Urinary bladder (tissue), 4 donors: ENCODE measurements around the gene ITGB6. TPM values are rescaled to one million over a fixed set of nuclear protein-coding genes. Genes with fewer than 3 reads are reported as not detected.

Experiments used
- DNase-seq: peaks from one replicate; pipeline ENCODE4 v3.0.0-alpha.2; 2015; ENCODE audit errors: extremely low spot score
- H3K27ac ChIP-seq: one replicate; pipeline ENCODE4 v1.5.1; 2013; ENCODE audit warnings: low read depth, mild to moderate bottlenecking, moderate library complexity
- H3K36me3 ChIP-seq: one replicate; pipeline ENCODE4 v1.6.1; 2013; ENCODE audit warnings: mild to moderate bottlenecking, moderate library complexity; ENCODE audit not compliant: insufficient read depth
- H3K4me1 ChIP-seq: one replicate; pipeline ENCODE4 v1.6.1; 2013; ENCODE audit warnings: mild to moderate bottlenecking, moderate library complexity; ENCODE audit not compliant: insufficient read depth
- H3K4me3 ChIP-seq: one replicate; pipeline ENCODE4 v1.5.1; 2013; ENCODE audit warnings: low read depth, low read length
- WGBS: extraction: QIAGEN DNeasy Blood & Tissue Kit; methylation state at CpG from one replicate; pipeline ENCODE4 v1.1.7; 2013; 5-methylcytosine and 5-hydroxymethylcytosine counted together
- polyA plus RNA-seq: library from polyadenylated mRNA; stranded (reverse); fragments of 200-250 nt; gene quantifications from one replicate; pipeline ENCODE4 v1.2.3, GENCODE V29; 2013
- total RNA-seq: library from RNA; depleted of rRNA; stranded (reverse); fragments of >200 nt; gene quantifications from one replicate; pipeline ENCODE4 v1.2.3, GENCODE V29; 2014
- donor health status: healthy with polysubstance abuse.
- donor health status: healthy.

ITGB6 gene
- total and polyA plus RNA-seq, 2 donors = 4.6 to 25.2 TPM

- Histone ChIP-seq H3K4me1 (no peaks in the 10 kb centered on the region), H3K4me3 (no peak overlapping the region), H3K36me3 (no peaks in the 10 kb centered on the region), H3K27ac (no peak overlapping the region)
- no peak for DNase-seq
- 92% methylated on average over 1 of the region's 1 CpG for WGBS
Observed at GRCh38 chr2:160064916-160065315, 135.2 kb downstream of the ITGB6 start.

DNA sequence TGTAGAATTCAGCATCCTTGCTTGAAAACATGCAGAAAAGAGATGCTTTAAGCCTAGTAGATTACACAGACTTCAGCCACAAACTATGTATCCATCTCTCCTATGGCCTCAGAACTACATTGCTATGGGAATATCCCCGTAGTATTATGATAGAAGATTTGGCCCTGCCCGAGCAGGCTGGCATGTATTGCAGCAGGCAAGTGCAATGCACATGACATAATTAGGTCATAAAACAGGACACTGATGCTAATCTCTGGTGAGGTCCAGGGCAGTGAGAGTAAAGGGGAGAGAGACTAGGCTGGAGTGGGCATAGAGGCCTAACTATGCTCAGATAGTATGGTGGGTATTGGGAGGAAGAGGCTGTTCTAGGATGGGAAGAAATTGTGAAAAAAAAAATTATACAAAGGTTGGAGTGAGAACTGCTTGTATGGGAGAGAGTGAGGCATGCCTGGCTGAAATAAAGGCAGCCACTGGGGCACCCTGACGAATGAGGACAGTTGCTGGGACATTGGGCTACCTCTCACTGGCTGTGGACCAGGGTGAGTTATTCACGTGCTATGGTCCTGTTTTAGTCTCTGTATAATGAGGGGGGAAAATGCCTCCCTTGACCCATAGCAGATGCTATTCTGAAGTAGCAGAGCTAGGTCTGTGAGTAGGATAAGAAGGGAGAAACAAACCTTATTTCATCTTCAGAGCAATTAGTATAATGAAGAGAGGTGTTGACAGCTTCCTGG is 136.0 kb downstream of the ITGB6 start:
- 83% methylated on average over 4 of the region's 4 CpGs for WGBS

DNA sequence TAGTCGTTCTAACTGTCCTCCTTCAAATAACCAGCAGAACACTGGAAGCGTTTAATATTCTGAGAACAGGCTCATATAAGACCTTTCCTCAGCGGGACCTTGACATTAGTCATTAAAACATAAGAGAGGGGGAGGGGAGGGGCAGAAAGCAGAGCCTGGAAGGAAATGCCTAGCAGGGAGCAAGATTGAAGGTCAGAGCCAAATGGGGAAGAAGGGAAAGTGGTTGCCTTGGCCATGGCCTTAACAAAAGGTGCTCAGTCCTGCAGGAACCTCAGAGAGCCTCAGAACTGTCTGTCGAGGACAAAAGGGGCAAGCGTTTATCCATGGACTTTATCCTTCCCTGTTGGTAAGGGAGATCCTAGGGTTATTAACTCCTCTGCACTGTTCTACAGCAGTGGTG is 136.8 kb downstream of the ITGB6 start:
- DNase-seq = no peak
- H3K4me3 ChIP-seq = no peak overlapping the region
- no peaks in the 10 kb centered on the region for H3K4me1 ChIP-seq
- 50% methylated on average over 5 of the region's 5 CpGs for WGBS
- no peak overlapping the region for H3K27ac ChIP-seq
- no peaks in the 10 kb centered on the region for H3K36me3 ChIP-seq

More for the DNA sequence above, 136.0 kb downstream of the ITGB6 start:
- Histone ChIP-seq H3K4me3 (no peak overlapping the region), H3K36me3 (no peaks in the 10 kb centered on the region), H3K4me1 (no peaks in the 10 kb centered on the region), H3K27ac (no peak overlapping the region)
- no peak for DNase-seq

DNA sequence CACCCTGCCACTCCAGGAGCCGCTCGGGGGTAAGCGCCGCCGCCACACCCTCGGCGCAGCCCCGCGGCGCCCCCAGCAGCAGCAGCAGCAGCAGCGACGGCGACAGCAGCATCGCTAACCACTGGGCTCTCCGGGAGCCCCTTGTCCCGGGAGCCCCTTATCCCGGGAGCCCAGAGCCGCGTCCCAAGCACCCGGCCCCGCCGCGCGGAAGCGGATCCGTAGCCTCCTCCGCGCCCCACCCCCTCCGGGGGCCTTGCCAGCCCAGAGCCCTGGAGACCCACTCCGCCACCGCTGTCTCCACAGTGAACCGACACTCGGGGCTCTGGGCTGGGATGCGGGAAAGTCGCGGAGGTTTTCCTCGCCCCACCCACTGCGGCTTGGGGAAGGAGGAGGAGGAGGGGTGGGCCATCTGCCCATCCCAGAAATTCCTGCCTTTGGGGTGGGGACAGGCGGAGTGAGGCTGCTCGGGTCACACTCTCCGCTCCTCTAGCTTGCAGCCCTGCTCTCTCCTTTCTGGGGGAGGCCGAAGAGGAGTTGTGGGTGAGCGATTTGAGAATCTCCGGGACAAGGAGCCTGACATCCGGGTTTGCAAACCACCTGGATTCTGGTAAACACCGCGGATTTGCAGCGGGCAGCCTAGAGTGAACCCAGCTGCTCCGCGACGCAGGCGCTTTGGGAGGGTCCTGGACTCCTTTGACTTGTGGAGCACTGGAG is 137.6 kb downstream of the ITGB6 start, which contains the start of gene PLA2R1:
Gene PLA2R1, minus strand, starts transcription at position 324 of the 714 bp plus-strand sequence. Its CDS starts 212 bp downstream, at position 112.
- DNase-seq = no peak
- Histone ChIP-seq H3K4me3 (peak within 1 kb of the TSS; percentile 86), H3K27ac (no peak within 1 kb of the TSS), H3K4me1 (no peaks in the 10 kb centered on the region), H3K36me3 (no peaks in the 10 kb centered on the region)
- under 1% methylated on average over 52 of the region's 52 CpGs for WGBS

DNA sequence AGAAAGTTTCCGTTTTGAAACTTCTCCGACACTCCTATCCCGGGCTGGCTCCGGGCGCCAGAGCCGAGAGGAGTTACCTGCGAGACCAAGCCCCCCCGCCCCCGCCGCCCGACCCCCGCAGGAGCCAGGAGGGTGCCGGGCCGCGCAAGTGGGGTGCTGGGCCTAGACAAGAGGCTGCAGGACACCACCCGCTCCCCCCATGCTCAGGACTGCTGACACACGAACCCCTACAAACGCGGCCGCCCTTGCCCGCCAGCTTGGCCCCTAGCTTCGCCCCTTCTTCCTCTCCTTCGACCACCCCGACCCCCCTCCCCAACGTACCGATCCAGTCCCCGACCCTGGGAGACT is 138.2 kb downstream of the ITGB6 start:
- Histone ChIP-seq H3K36me3 (no peaks in the 10 kb centered on the region), H3K27ac (no peak overlapping the region), H3K4me1 (no peaks in the 10 kb centered on the region), H3K4me3 (peak overlapping the region; percentile 86)
- 3% methylated on average over 27 of the region's 27 CpGs for WGBS
- no peak for DNase-seq

- no peak for DNase-seq
- Histone ChIP-seq H3K4me3 (peak overlapping the region; percentile 86), H3K27ac (no peak overlapping the region), H3K4me1 (no peaks in the 10 kb centered on the region), H3K36me3 (no peaks in the 10 kb centered on the region)
- 78% methylated on average over 18 of the region's 18 CpGs for WGBS
Observed at GRCh38 chr2:160061533-160061932, 138.5 kb downstream of the ITGB6 start.

GRCh38 chr2:160060297-160060696 is 139.8 kb downstream of the ITGB6 start:
- Histone ChIP-seq H3K36me3 (no peaks in the 10 kb centered on the region), H3K27ac (no peak overlapping the region), H3K4me3 (no peak overlapping the region), H3K4me1 (no peaks in the 10 kb centered on the region)
- WGBS = 97% methylated on average over 2 of the region's 2 CpGs
- DNase-seq = no peak

DNA sequence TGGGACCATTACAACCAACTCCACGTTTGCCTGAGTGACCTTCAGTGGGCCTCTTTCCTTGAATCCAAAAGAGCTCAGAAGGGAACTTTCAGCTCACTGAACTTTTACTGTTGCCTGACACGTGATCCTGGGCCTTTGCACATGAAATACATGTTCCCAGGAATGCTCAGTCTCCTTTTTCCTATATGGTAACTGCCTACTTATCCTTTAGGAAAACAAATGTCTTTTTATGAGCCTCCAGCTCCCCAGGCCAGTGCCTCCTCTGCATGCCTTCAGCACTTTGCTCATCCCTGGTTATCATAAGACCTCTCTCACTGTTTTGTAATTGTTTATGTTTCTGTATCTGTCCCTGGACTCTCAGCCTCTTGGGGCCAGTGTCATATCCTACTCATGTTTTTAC is 142.7 kb downstream of the ITGB6 start:
- Histone ChIP-seq H3K27ac (no peak overlapping the region), H3K4me1 (no peaks in the 10 kb centered on the region), H3K4me3 (no peak overlapping the region), H3K36me3 (no peaks in the 10 kb centered on the region)
- WGBS = 72% methylated on average over 2 of the region's 2 CpGs
- DNase-seq = no peak

- WGBS = 94% methylated on average over 7 of the region's 7 CpGs
- no peaks in the 10 kb centered on the region for H3K4me1 ChIP-seq
- H3K36me3 ChIP-seq = no peaks in the 10 kb centered on the region
- no peak overlapping the region for H3K27ac ChIP-seq
- no peak overlapping the region for H3K4me3 ChIP-seq
- no peak for DNase-seq
Observed at GRCh38 chr2:160055726-160056108, 144.4 kb downstream of the ITGB6 start.

DNA sequence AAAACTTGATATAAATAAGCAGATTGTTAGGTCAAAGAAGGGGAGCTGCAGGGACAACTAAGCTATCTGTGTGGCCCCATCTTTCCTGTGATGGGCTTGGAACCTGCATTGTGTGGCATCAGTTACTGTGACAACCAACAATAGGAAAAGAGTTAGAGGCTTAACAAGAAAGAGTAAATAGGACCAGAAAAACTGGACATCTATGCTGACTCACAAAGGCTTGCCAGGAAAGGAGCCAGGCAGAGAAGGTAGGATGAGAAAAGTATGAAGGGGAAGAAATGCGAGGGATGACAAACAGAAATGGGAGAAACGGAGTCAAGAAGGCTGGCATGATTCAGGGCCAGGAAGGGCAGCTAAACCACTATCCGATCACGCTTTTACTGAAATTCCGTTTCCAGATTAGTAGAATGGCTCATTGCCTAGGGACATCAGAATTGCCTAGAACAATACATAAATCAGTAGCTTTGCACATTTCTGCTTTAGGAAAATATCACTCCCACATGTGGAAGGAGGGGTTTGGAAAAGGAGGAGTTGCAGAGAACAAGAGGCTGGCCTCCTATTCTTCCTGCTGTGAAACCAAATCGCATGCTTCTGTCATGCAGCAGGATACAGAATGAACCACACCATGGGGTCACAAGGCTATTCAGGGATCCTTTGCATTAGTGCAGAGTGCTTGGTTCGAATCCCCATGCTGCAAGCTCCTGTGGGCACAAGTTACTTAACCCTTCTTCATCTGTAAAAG is 144.9 kb downstream of the ITGB6 start:
- DNase-seq = no peak
- 56% methylated on average over 7 of the region's 7 CpGs for WGBS

DNA sequence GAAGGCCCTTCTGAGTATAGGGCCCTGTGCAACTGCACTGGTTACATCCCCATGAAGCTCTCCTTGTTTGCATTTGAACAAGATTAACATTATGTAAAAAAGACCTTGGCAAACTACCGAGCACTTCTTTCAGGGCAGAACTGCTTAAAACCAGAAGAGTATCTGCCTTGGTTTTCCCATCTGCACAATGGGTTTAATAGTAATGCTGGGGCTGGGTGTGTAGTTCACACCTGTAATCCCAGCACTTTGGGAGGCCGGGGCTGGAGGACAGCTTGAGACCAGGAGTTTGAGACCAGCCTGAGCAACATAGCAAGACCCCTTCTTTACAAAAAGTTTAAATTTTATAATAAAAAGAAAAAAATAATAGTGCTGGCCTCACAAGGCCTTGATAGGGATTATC is 146.1 kb downstream of the ITGB6 start:
- H3K4me3 ChIP-seq = no peak overlapping the region
- no peaks in the 10 kb centered on the region for H3K36me3 ChIP-seq
- 98% methylated on average over 2 of the region's 2 CpGs for WGBS
- H3K4me1 ChIP-seq = no peaks in the 10 kb centered on the region
- DNase-seq = no peak
- H3K27ac ChIP-seq = no peak overlapping the region

More for the DNA sequence above, 144.9 kb downstream of the ITGB6 start:
- H3K4me3 ChIP-seq = no peak overlapping the region
- no peaks in the 10 kb centered on the region for H3K4me1 ChIP-seq
- H3K36me3 ChIP-seq = no peaks in the 10 kb centered on the region
- no peak overlapping the region for H3K27ac ChIP-seq

DNA sequence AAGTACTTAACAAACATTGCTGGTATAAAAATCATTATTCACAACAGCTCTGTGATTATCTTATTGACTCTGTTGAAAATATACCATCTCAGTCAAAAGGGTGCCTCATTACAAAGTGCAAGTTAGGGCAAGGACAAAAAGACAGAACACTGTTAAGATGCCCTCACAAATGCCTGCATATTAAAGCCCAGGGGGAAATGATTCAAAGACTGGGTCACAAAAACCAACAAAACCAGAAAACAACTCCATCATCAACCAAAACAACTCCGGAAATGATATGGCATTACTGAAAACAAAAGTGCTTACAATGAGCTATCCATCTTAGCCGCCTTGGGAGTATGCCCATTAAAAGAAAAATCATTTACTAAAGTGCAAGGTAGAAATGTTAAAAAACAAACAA is 147.5 kb downstream of the ITGB6 start:
- no peaks in the 10 kb centered on the region for H3K4me1 ChIP-seq
- 94% methylated on average over 2 of the region's 2 CpGs for WGBS
- H3K27ac ChIP-seq = no peak overlapping the region
- no peak for DNase-seq
- H3K36me3 ChIP-seq = no peaks in the 10 kb centered on the region
- no peak overlapping the region for H3K4me3 ChIP-seq

DNA sequence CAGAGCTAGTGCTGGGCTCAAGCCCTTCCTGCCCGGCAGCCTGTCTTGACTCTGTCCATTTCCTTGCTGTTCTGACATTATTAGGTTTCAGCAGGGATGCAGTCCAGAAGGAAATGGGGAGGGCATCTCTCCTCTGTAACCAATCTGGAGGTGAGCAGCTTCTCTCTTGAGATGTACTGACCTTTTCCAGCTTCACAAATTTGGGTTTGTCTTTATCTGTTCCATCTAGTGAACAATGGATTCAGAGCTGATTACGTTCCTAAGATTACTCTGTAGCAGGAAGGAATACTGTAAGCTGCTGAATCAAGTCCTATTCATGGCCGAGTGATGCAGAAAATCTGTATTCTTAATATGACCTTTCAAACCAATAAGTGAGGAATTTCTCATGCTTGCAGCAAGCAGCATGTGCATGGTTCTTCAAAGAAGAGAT is 148.7 kb downstream of the ITGB6 start:
- no peaks in the 10 kb centered on the region for H3K4me1 ChIP-seq
- DNase-seq = no peak
- WGBS = 50% methylated on average over 3 of the region's 3 CpGs
- H3K27ac ChIP-seq = no peak overlapping the region
- no peak overlapping the region for H3K4me3 ChIP-seq
- no peaks in the 10 kb centered on the region for H3K36me3 ChIP-seq

DNA sequence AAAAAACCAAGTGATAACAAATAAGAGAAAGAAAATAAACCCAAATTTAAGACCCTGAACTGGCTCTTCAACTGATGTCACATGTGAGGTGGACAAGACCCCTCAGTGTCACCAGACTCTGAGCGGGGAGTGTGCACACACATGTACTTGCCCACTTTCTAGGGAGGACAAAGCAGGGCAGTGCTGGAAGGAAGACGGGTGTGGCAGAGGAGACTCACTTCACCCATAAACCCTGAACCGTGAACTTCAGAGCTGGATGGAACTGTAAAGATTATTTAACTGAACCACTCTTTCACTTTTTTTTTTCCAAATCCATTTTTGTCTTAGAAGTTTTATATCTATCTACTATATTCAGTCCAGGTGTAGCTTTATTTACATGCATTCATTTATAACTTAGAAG is 149.9 kb downstream of the ITGB6 start:
- H3K4me3 ChIP-seq = no peak overlapping the region
- no peaks in the 10 kb centered on the region for H3K4me1 ChIP-seq

More for the DNA sequence above, 149.9 kb downstream of the ITGB6 start:
- DNase-seq = no peak
- H3K27ac ChIP-seq = no peak overlapping the region
- WGBS = 91% methylated on average over 3 of the region's 3 CpGs
- H3K36me3 ChIP-seq = no peaks in the 10 kb centered on the region
